B cell (primary cell): Measurements from ENCODE around the gene KCNJ5. TPM values are rescaled to one million over a fixed set of nuclear protein-coding genes. Genes with fewer than 3 reads are reported as not detected.

Experiments
- ATAC-seq: fragments of 200-7000 bp; cut with Tn5 transposase; one replicate; pipeline ENCODE4 v1.10.0; 2021; ENCODE audit warnings: low read depth, mild to moderate bottlenecking, moderate number of reproducible peaks, moderate library complexity
- CTCF ChIA-PET: fragments of 350-600 bp; sonication (Branson Sonifier 250); formaldehyde crosslinking; loops from one replicate; lab custom pipeline; 2021; ENCODE audit warnings: antibody characterized with exemption, inconsistent platforms; lab: Charles Lee
- POLR2A ChIA-PET: fragments of 350-600 bp; sonication (Branson Sonifier 250); formaldehyde crosslinking; loops from one replicate; lab custom pipeline; 2021; ENCODE audit warnings: antibody characterized with exemption; lab: Charles Lee
- DNase-seq: peaks from one replicate; pipeline ENCODE4 v3.0.0; 2013
- H2AFZ ChIP-seq: 2 replicates; pipeline ENCODE4 v1.6.1; 2012; ENCODE audit warnings: mild to moderate bottlenecking, low read depth, low read length; ENCODE audit not compliant: insufficient read depth, poor library complexity, severe bottlenecking
- H3K27ac ChIP-seq, 2 donors: 1 replicate in 1 of 2; 2 replicates in 1 of 2; pipeline ENCODE4 v1.5.1; 2012 to 2013; ENCODE audit warnings: low read length in 2 of 2, mild to moderate bottlenecking in 2 of 2, moderate library complexity in 1 of 2
- H3K27me3 ChIP-seq, 4 experiments: fragments of 200-600 bp in 1 of 4; sonication (generic) in 1 of 4; replicated peaks in 1 of 4; 1 replicate in 2 of 4; 2 replicates in 2 of 4; pipeline versions ENCODE4 v1.6.1 to v1.7.0; 2013 to 2016; ENCODE audit warnings: low read length in 3 of 4, mild to moderate bottlenecking in 2 of 4, mixed read lengths in 1 of 4, moderate library complexity in 1 of 4; ENCODE audit not compliant: insufficient read depth in 4 of 4, control insufficient read depth in 3 of 4; ENCODE audit errors: control extremely low read depth in 1 of 4
- H3K36me3 ChIP-seq, 2 experiments: replicated peaks in 1 of 2; 1 replicate in 1 of 2; 2 replicates in 1 of 2; pipeline versions ENCODE4 v1.6.1 to v1.7.1; 2013; ENCODE audit warnings: low read length in 1 of 2; ENCODE audit not compliant: insufficient read depth in 2 of 2, control insufficient read depth in 1 of 2; ENCODE audit errors: control extremely low read depth in 1 of 2, extremely low read depth in 1 of 2
- H3K4me1 ChIP-seq, 2 donors: fragments of 200-600 bp in 1 of 2; sonication (generic) in 1 of 2; 1 replicate in 1 of 2; 2 replicates in 1 of 2; pipeline versions ENCODE4 v1.5.1 to v1.6.1; 2013 to 2017; ENCODE audit warnings: low read length in 2 of 2; ENCODE audit not compliant: control insufficient read depth in 2 of 2, insufficient read depth in 2 of 2
- H3K4me2 ChIP-seq: replicated peaks from 2 replicates; pipeline ENCODE3; 2012; ENCODE audit warnings: mild to moderate bottlenecking, low read depth, low read length; ENCODE audit not compliant: poor library complexity, severe bottlenecking
- H3K4me3 ChIP-seq, 5 experiments: fragments of 200-600 bp in 1 of 5; sonication (generic) in 1 of 5; 1 replicate in 3 of 5; 2 replicates in 2 of 5; pipeline versions ENCODE4 v1.5.1 to v1.7.0; 2011 to 2016; ENCODE audit warnings: low read length in 4 of 5, mild to moderate bottlenecking in 4 of 5, low read depth in 2 of 5, control low read depth in 1 of 5, moderate library complexity in 1 of 5; ENCODE audit not compliant: insufficient read depth in 1 of 5; ENCODE audit errors: control extremely low read depth in 1 of 5, extremely low read depth in 1 of 5
- H3K79me2 ChIP-seq: fragments of 200-600 bp; sonication (generic); one replicate; pipeline ENCODE4 v1.6.0; 2016; ENCODE audit warnings: low read length; ENCODE audit not compliant: control insufficient read depth, insufficient read depth
- H3K9ac ChIP-seq: fragments of 200-600 bp; sonication (generic); 2 replicates; pipeline ENCODE4 v1.6.1; 2017; ENCODE audit warnings: mild to moderate bottlenecking, low read length, moderate library complexity
- H3K9me3 ChIP-seq, 3 donors: one replicate each; pipeline versions ENCODE4 v1.6.1 to v1.7.1; 2013; ENCODE audit warnings: low read length in 2 of 3; ENCODE audit not compliant: control insufficient read depth in 2 of 3, insufficient read depth in 1 of 3; ENCODE audit errors: control extremely low read depth in 1 of 3
- H4K20me1 ChIP-seq: 2 replicates; pipeline ENCODE4 v1.6.0; 2012; ENCODE audit warnings: mild to moderate bottlenecking, low read length; ENCODE audit not compliant: insufficient read depth, control insufficient read depth, poor library complexity, severe bottlenecking
- H3K27ac Mint-ChIP-seq: one replicate; pipeline ENCODE4 v1.8.0; 2021; ENCODE audit warnings: mixed read lengths
- H3K27me3 Mint-ChIP-seq: one replicate; pipeline ENCODE4 v1.8.0; 2021; ENCODE audit warnings: mixed read lengths
- H3K4me1 Mint-ChIP-seq: one replicate; pipeline ENCODE4 v1.8.0; 2021; ENCODE audit warnings: mixed read lengths
- H3K4me3 Mint-ChIP-seq: one replicate; pipeline ENCODE4 v1.8.0; 2021; ENCODE audit warnings: mixed read lengths
- H3K9me3 Mint-ChIP-seq: one replicate; pipeline ENCODE4 v1.8.0; 2022; ENCODE audit warnings: mixed read lengths; ENCODE audit not compliant: insufficient read depth
- CTCF ChIP-seq: fragments of 200-600 bp; IDR thresholded peaks from one replicate; pipeline ENCODE4 v1.8.0; 2022; ENCODE audit warnings: antibody characterized with exemption, mild to moderate bottlenecking
- EZH2 ChIP-seq: IDR thresholded peaks from 2 replicates; pipeline ENCODE4 v1.6.1; 2012; ENCODE audit warnings: borderline replicate concordance, low read depth, mild to moderate bottlenecking, moderate library complexity, low read length; ENCODE audit not compliant: insufficient read depth, poor library complexity, severe bottlenecking
- WGBS: methylation state at CpG from one replicate; pipeline ENCODE4 v1.1.5; 2013; ENCODE audit warnings: missing lambda C conversion rate; ENCODE audit not compliant: insufficient coverage; 5-methylcytosine and 5-hydroxymethylcytosine counted together
- intact Hi-C: fragments of 100-400 bp; cut with micrococcal nuclease; formaldehyde crosslinking; loops from one replicate; pipeline ENCODE4 v1.10.0; 2022
- polyA plus RNA-seq: library from polyadenylated mRNA; depleted of rRNA; stranded (reverse); fragments of >200 nt; gene quantifications from 2 replicates; pipeline ENCODE4 v1.2.3, GENCODE V29; 2012
- total RNA-seq, 2 donors: library from RNA; stranded (reverse); fragments of 120-200 nt in 1 of 2; gene quantifications; 1 replicate in 1 of 2; 2 replicates in 1 of 2; pipeline versions ENCODE4 v1.2.3 to v1.2.4, GENCODE V29; 2013 to 2022

The KCNJ5 gene
- total and polyA plus RNA-seq, 2 donors (not counting 1 experiment from before 2014, with no cell fraction given): 0.01 TPM; not detected in 1

GRCh38 chr11:128898580-128899344 lies 7.6 kb downstream of the KCNJ5 start:
- no peak overlapping the region for H3K27ac Mint-ChIP-seq
- ChIA-PET CTCF (interaction anchor here (0.8 kb wide), 1 partner anchor 13 kb away, joined by 4 read pairs; no protein-coding TSS in a partner anchor), POLR2A (no interaction called here)
- intact Hi-C loops: no loop called here
- Histone ChIP-seq H3K4me3 (no peak overlapping the region), H3K36me3 (no peaks in the 10 kb centered on the region), H3K4me1 (peaks cover 8 to 10% of the 10 kb centered on the region in 2 donors), H3K79me2 (no peaks in the 10 kb centered on the region), H4K20me1 (no peaks in the 10 kb centered on the region), H3K27me3 (peaks cover 0 to 77% (median 53%) of the 10 kb centered on the region in 4 experiments), H3K9me3 (no peaks in the 10 kb centered on the region), H3K4me2 (no peak overlapping the region), H2AFZ (no peak overlapping the region), H3K27ac (no peak overlapping the region), H3K9ac (no peak overlapping the region)
- H3K4me1 Mint-ChIP-seq: peaks cover 16% of the 10 kb centered on the region
- DNase-seq (no peak), ATAC-seq (no peak)
- H3K27me3 Mint-ChIP-seq: peaks cover 76% of the 10 kb centered on the region
- no peak overlapping the region for H3K4me3 Mint-ChIP-seq
- H3K9me3 Mint-ChIP-seq: no peaks in the 10 kb centered on the region
- TF ChIP-seq CTCF: no peak
- TF ChIP-seq EZH2: no peak
- 97% methylated on average over 7 of the region's 13 CpGs for WGBS

- no peak overlapping the region for H3K4me3 Mint-ChIP-seq
- peaks cover 0 to 77% (median 55%) of the 10 kb centered on the region in 4 experiments for H3K27me3 ChIP-seq
- peaks cover 75% of the 10 kb centered on the region for H3K27me3 Mint-ChIP-seq
Measured at GRCh38 chr11:128900468-128900867, 9.3 kb downstream of the KCNJ5 start.

More at GRCh38 chr11:128900468-128900867, 9.3 kb downstream of the KCNJ5 start:
- H3K4me2 ChIP-seq: no peak overlapping the region
- Mint-ChIP-seq H3K27ac (no peak overlapping the region), H3K4me1 (peaks cover 22% of the 10 kb centered on the region), H3K9me3 (no peaks in the 10 kb centered on the region)
- intact Hi-C loops: no loop called here
- no peaks in the 10 kb centered on the region for H4K20me1 ChIP-seq
- WGBS: 90% methylated on average over 3 of the region's 4 CpGs
- H3K4me1 ChIP-seq: peaks cover 16 to 19% of the 10 kb centered on the region in 2 donors
- H3K36me3 ChIP-seq: no peaks in the 10 kb centered on the region
- H3K9me3 ChIP-seq: peaks cover 0 to 2% (median 0%) of the 10 kb centered on the region in 3 donors
- DNase-seq (no peak), ATAC-seq (no peak)
- H3K79me2 ChIP-seq: no peaks in the 10 kb centered on the region
- H2AFZ ChIP-seq: no peak overlapping the region
- H3K9ac ChIP-seq: no peak overlapping the region
- no peak overlapping the region for H3K27ac ChIP-seq
- H3K4me3 ChIP-seq: no peak overlapping the region
- POLR2A ChIA-PET: no interaction called here
- TF ChIP-seq CTCF (no peak), EZH2 (no peak)
- CTCF ChIA-PET: interaction anchor here (1.1 kb wide), 1 partner anchor 16 kb away, joined by 7 read pairs; no protein-coding TSS in a partner anchor
